ENCODE results near the gene RPL36. TPM values are rescaled to one million over a fixed set of nuclear protein-coding genes. Genes with fewer than 3 reads are reported as not detected.

RPL36 gene
- total RNA-seq, 2 donors from 2014 or later, result 280 to 342 TPM

GRCh38 chr19:5664515-5664914 is 25.6 kb upstream of the RPL36 start:
- no peak for ATAC-seq
- no peaks in the 10 kb centered on the region for H3K27me3 ChIP-seq
- no peak overlapping the region for H3K27ac ChIP-seq
- peaks cover 28 to 69% of the 10 kb centered on the region in 2 donors for H3K36me3 ChIP-seq (replicated peaks in 1 of 2; ENCODE audit: insufficient read depth in 1 of 2, low read depth in 2 of 2)
- no peaks in the 10 kb centered on the region for H3K9me3 ChIP-seq
- intact Hi-C loops (cut with DNase I), result no loop called here
- 75% methylated on average over 2 of the region's 2 CpGs; no CpG with 5 or more reads in 1 of the 2 donors for WGBS, 2 donors
- H3K4me3 ChIP-seq, result no peak overlapping the region
- DNase-seq, result no peak
- TF ChIP-seq CTCF (IDR thresholded peaks at IDR 0.05), result no peak
- no peak for TF ChIP-seq POLR2A (IDR thresholded peaks at IDR 0.05)
- no peaks in the 10 kb centered on the region for H3K4me1 ChIP-seq

- Histone ChIP-seq H3K4me3 (no peak overlapping the region), H3K27me3 (no peaks in the 10 kb centered on the region), H3K9me3 (no peaks in the 10 kb centered on the region), H3K4me1 (no peaks in the 10 kb centered on the region), H3K36me3 (replicated peaks in 1 of 2; ENCODE audit: insufficient read depth in 1 of 2, low read depth in 2 of 2) (peaks cover 28 to 65% of the 10 kb centered on the region in 2 donors), H3K27ac (no peak overlapping the region)
- TF ChIP-seq POLR2A (IDR thresholded peaks at IDR 0.05) (no peak), CTCF (IDR thresholded peaks at IDR 0.05) (no peak)
- DNase-seq, result no peak
- ATAC-seq, result no peak
- intact Hi-C loops (cut with DNase I), result no loop called here
- 71 to 74% methylated on average over 10 of the region's 10 CpGs for WGBS, 2 donors
Measured at GRCh38 chr19:5665781-5666513, 24.1 kb upstream of the RPL36 start.

DNA sequence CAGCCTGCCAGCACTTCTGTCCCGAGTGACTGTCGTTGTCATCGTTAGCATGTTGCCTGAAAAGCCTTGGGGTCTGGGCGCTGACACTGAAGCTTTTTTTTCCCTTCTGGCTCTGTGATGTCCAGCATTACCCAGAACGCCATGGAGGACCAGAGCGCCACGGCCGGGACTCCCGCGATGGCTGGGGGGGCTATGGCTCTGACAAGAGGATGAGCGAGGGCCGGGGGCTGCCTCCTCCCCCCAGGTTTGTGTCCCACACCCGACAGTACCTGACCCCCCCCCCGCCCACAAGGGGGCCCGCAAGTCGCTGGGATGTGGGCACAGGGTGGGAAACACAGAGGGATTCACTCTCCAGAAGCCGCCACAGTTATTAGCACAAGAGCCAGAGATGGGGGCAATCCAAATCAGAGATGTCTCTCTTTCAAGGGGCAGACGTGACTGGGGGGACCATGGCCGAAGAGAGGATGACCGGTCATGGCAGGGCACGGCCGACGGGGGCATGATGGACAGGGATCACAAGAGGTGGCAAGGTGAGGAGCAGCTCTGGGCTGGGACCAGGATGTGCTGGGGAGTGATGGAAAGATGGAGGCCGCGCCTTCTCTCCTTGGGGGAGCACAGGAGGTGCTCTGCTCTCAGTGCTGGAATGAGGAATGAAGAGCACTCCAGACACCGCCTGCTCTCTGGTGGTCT is 23.0 kb upstream of the RPL36 start:
- TF ChIP-seq CTCF (IDR thresholded peaks at IDR 0.05) (no peak), POLR2A (IDR thresholded peaks at IDR 0.05) (no peak)
- Histone ChIP-seq H3K27ac (no peak overlapping the region), H3K4me1 (no peaks in the 10 kb centered on the region), H3K27me3 (no peaks in the 10 kb centered on the region), H3K4me3 (no peak overlapping the region), H3K9me3 (no peaks in the 10 kb centered on the region), H3K36me3 (replicated peaks in 1 of 2; ENCODE audit: insufficient read depth in 1 of 2, low read depth in 2 of 2) (peaks cover 24 to 54% of the 10 kb centered on the region in 2 donors)
- DNase-seq, result no peak
- ATAC-seq, result no peak
- WGBS, 2 donors, result 84 to 96% methylated on average over 13 to 25 of the region's 26 CpGs
- intact Hi-C loops (cut with DNase I), result no loop called here

- intact Hi-C loops (cut with DNase I), result no loop called here
- peaks cover 23 to 50% of the 10 kb centered on the region in 2 donors for H3K36me3 ChIP-seq (replicated peaks in 1 of 2; ENCODE audit: insufficient read depth in 1 of 2, low read depth in 2 of 2)
Measured at GRCh38 chr19:5667751-5668271, 22.3 kb upstream of the RPL36 start.

More at GRCh38 chr19:5667751-5668271, 22.3 kb upstream of the RPL36 start:
- Histone ChIP-seq H3K4me3 (no peak overlapping the region), H3K27ac (no peak overlapping the region), H3K4me1 (no peaks in the 10 kb centered on the region), H3K27me3 (no peaks in the 10 kb centered on the region), H3K9me3 (no peaks in the 10 kb centered on the region)
- no peak for TF ChIP-seq POLR2A (IDR thresholded peaks at IDR 0.05)
- no peak for TF ChIP-seq CTCF (IDR thresholded peaks at IDR 0.05)
- 86 to 88% methylated on average over 9 to 21 of the region's 22 CpGs for WGBS, 2 donors
- DNase-seq (no peak), ATAC-seq (no peak)

Data from body of pancreas (tissue), 4 donors.